Tibial nerve (tissue), 4 donors: ENCODE results near the gene ORC1. TPM values are rescaled to one million over a fixed set of nuclear protein-coding genes. Genes with fewer than 3 reads are reported as not detected.

Experiments
- DNase-seq, 2 donors: peaks; one replicate each; pipeline ENCODE4 v3.0.0-alpha.2; 2019; ENCODE audit warnings: low spot score in 2 of 2
- H3K27ac ChIP-seq, 4 donors: fragments of 200-600 bp; sonication (generic) in 3 of 4; one replicate each; pipeline ENCODE4 v1.5.1; 2017 to 2019; ENCODE audit warnings: mild to moderate bottlenecking in 1 of 4
- H3K27me3 ChIP-seq, 2 donors: fragments of 200-600 bp; sonication (generic) in 1 of 2; one replicate each; pipeline versions ENCODE4 v1.5.1 to v1.6.0; 2017 to 2019
- H3K36me3 ChIP-seq, 3 donors: fragments of 200-600 bp; sonication (generic); one replicate each; pipeline ENCODE4 v1.5.1; 2018 to 2019
- H3K4me1 ChIP-seq, 4 donors: fragments of 200-600 bp; sonication (generic) in 3 of 4; one replicate each; pipeline ENCODE4 v1.5.1; 2017 to 2019
- H3K4me3 ChIP-seq, 4 donors: fragments of 200-600 bp; sonication (generic) in 3 of 4; one replicate each; pipeline ENCODE4 v1.5.1; 2017 to 2019; ENCODE audit warnings: mild to moderate bottlenecking in 1 of 4, moderate library complexity in 1 of 4
- H3K9me3 ChIP-seq, 4 donors: fragments of 200-600 bp; sonication (generic) in 3 of 4; one replicate each; pipeline ENCODE4 v1.5.1; 2017 to 2019
- EP300 ChIP-seq, 2 donors: sonication (generic); formaldehyde crosslinking; IDR thresholded peaks; one replicate each; pipeline ENCODE4 v1.6.1; 2017; ENCODE audit warnings: antibody characterized with exemption in 2 of 2, mild to moderate bottlenecking in 1 of 2
- POLR2A ChIP-seq, 2 donors: fragments of 450-650 bp; IDR thresholded peaks; one replicate each; pipeline ENCODE4 v1.6.1; 2017; ENCODE audit warnings: antibody characterized with exemption in 2 of 2, mild to moderate bottlenecking in 2 of 2, moderate library complexity in 2 of 2
- WGBS, 2 donors: methylation state at CpG; one replicate each; pipeline ENCODE4 v1.1.5; 2018; 5-methylcytosine and 5-hydroxymethylcytosine counted together
- total RNA-seq, 4 donors: library from RNA; depleted of rRNA; stranded (reverse); fragments of >200 nt; gene quantifications; one replicate each; pipeline ENCODE4 v1.1.0, GENCODE V29; 2016
- TF ChIP-seq, protein P1 (sequence below), 5 experiments: fragments of 200-600 bp in 3 of 5; fragments of 450-650 bp in 2 of 5; sonication (generic) in 3 of 5; IDR thresholded peaks; one replicate each; pipeline ENCODE4 v1.5.1; 2016 to 2019; ENCODE audit warnings: antibody characterized with exemption in 5 of 5, mild to moderate bottlenecking in 3 of 5, moderate library complexity in 2 of 5

The ORC1 gene
- total RNA-seq, 4 donors from 2014 or later = 0.22 to 0.84 (median 0.35) TPM

DNA sequence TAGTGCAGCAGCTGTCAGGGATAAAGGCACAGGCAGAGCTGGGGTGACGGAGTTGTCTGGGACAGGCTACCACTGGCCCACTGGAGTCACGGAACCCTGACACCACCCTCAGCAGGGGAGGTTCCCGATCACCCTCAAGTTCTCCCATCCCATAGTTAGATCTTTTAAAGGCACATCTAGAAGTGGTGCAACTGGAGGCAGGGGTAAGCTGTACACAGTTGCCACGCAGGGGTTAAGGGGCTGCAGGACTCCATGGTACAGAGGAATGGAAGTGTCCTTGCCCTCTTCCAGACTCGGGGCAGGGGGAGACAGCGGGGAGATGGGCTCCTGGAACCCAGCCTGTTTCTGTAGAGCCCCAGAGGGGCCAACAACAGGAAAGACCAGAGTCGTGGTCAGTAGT is 51.5 kb downstream of the ORC1 start:
- Histone ChIP-seq H3K36me3 (peaks cover 6 to 60% (median 27%) of the 10 kb centered on the region in 3 donors), H3K4me3 (no peak overlapping the region), H3K4me1 (peaks cover 0 to 11% (median 2%) of the 10 kb centered on the region in 4 donors), H3K27ac (peak overlapping the region; percentile 64 to 90 (median 84)), H3K27me3 (no peaks in the 10 kb centered on the region), H3K9me3 (no peaks in the 10 kb centered on the region)
- no peak for TF ChIP-seq EP300 (IDR thresholded peaks at IDR 0.05)
- TF ChIP-seq, protein P1, sequence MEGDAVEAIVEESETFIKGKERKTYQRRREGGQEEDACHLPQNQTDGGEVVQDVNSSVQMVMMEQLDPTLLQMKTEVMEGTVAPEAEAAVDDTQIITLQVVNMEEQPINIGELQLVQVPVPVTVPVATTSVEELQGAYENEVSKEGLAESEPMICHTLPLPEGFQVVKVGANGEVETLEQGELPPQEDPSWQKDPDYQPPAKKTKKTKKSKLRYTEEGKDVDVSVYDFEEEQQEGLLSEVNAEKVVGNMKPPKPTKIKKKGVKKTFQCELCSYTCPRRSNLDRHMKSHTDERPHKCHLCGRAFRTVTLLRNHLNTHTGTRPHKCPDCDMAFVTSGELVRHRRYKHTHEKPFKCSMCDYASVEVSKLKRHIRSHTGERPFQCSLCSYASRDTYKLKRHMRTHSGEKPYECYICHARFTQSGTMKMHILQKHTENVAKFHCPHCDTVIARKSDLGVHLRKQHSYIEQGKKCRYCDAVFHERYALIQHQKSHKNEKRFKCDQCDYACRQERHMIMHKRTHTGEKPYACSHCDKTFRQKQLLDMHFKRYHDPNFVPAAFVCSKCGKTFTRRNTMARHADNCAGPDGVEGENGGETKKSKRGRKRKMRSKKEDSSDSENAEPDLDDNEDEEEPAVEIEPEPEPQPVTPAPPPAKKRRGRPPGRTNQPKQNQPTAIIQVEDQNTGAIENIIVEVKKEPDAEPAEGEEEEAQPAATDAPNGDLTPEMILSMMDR (IDR thresholded peaks at IDR 0.05) = no peak
- 57 to 75% methylated on average over 7 of the region's 7 CpGs for WGBS, 2 donors
- no peak for DNase-seq

DNA sequence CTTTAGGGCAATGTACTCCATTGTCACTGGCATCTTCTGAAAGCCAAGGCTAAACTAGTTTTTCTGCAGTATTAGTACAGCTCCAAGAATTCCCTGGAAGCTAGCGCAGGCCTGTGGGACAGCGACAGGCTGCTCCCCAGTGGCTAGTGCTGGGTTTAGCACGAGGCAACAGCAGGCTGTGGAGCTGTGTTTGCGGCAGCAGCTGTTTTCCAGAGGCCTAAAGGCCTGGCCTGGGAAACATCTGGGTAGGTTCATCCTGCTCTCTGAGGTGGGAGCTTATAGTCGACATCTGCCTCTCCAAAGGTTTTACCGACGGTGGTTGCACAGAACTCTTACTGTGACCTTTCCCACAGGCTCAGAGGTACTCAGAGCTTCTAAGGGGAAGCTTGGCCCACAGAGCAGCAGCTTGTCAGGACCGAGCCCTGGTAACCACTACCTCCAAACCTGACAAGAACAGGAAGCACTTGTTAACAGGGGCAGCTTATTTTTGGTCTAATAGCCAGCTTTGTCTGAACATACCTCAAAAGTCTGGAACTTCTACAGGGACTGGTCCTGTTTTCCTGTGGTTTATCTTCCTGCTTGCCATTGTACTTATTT is 55.4 kb downstream of the ORC1 start:
- H3K4me3 ChIP-seq = no peak overlapping the region
- H3K9me3 ChIP-seq = no peaks in the 10 kb centered on the region
- peak overlapping the region in 3 of 4 donors; percentile 24 to 68 (median 61) for H3K27ac ChIP-seq
- TF ChIP-seq POLR2A (IDR thresholded peaks at IDR 0.05) (no peak), EP300 (IDR thresholded peaks at IDR 0.05) (no peak)
- TF ChIP-seq, protein P1 (IDR thresholded peaks at IDR 0.05) = peak in 3 of 5 experiments; percentile 13 to 25 (median 13)
- peaks cover 0 to 55% (median 0%) of the 10 kb centered on the region in 3 donors for H3K36me3 ChIP-seq
- no peaks in the 10 kb centered on the region for H3K27me3 ChIP-seq
- WGBS, 2 donors = 22 to 27% methylated on average over 8 of the region's 8 CpGs
- peaks cover 0 to 11% (median 2%) of the 10 kb centered on the region in 4 donors for H3K4me1 ChIP-seq
- DNase-seq = no peak

DNA sequence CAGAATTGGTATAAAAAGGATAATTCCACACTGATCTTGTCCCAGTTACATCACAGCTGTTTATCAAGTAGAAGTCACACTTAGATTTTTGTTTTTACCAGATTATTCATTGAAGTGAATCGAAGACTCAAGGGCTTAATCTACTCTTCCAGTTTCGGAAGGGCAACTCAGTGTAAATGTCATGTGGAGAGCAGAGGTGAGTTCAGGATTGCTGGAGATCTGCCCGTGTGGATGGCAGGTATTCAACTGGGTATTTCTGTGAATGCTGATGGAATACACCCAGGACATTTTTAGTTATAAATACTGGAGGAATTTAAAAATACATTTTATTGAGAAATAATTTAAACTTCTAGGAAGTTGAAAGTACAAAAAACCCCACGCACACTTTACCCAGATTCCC is 57.6 kb downstream of the ORC1 start:
- no peak for DNase-seq
- 82 to 87% methylated on average over 4 of the region's 4 CpGs for WGBS, 2 donors
- peaks cover 0 to 51% (median 0%) of the 10 kb centered on the region in 3 donors for H3K36me3 ChIP-seq
- H3K27ac ChIP-seq = no peak overlapping the region
- no peak overlapping the region for H3K4me3 ChIP-seq
- TF ChIP-seq EP300 (IDR thresholded peaks at IDR 0.05) (no peak), POLR2A (IDR thresholded peaks at IDR 0.05) (no peak)
- TF ChIP-seq, protein P1 (IDR thresholded peaks at IDR 0.05) = no peak
- peaks cover 0 to 5% (median 0%) of the 10 kb centered on the region in 4 donors for H3K4me1 ChIP-seq
- no peaks in the 10 kb centered on the region for H3K9me3 ChIP-seq
- H3K27me3 ChIP-seq = no peaks in the 10 kb centered on the region

DNA sequence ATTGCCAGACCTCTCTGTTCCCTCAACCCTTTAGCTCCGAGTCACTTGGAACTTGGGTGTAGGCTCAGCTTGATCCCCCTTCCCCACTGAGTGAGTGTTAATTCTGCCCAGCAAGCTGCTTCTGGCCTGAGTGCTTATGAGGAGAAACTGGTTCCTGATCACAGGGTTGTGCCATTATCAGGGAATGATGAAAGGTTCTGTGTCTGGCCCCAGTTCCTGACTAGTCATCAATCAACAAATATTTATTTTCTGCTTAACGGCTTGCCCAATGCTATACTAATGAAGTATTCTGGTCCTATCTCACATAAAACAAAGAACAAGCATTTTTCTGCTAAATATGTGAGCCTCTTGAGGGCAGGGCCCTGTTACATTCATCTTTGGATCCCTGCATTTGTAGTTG is 59.0 kb downstream of the ORC1 start:
- H3K9me3 ChIP-seq = no peaks in the 10 kb centered on the region
- peaks cover 0 to 57% (median 0%) of the 10 kb centered on the region in 3 donors for H3K36me3 ChIP-seq
- 82 to 90% methylated on average over 2 of the region's 2 CpGs for WGBS, 2 donors

DNA sequence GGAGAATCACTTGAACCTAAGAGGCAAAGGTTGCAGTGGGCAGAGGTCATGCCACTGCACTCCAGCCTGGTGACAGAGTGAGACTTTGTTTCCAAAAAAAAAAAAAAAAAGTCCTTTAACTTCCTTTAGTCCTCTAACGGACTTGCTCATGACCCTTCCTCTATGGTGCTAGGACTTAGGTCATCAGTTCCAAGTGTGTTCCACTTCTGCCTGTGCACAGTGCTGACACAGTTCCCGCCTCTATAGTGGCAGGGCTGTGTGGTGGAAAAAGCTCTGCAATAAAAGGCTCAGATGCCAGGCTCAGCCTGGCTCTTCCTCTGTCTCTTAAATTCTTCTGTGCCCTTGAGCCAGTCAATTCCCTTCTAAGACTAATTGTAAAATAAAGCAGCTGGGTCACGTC is 60.2 kb downstream of the ORC1 start:
- H3K36me3 ChIP-seq = peaks cover 0 to 70% (median 0%) of the 10 kb centered on the region in 3 donors
- TF ChIP-seq EP300 (IDR thresholded peaks at IDR 0.05) (no peak), POLR2A (IDR thresholded peaks at IDR 0.05) (no peak)
- TF ChIP-seq, protein P1 (IDR thresholded peaks at IDR 0.05) = no peak
- 75% methylated on average over 3 of the region's 3 CpGs for WGBS, 2 donors

More for the DNA sequence above, 59.0 kb downstream of the ORC1 start:
- H3K27ac ChIP-seq = no peak overlapping the region
- no peak for DNase-seq
- no peaks in the 10 kb centered on the region for H3K4me1 ChIP-seq
- TF ChIP-seq POLR2A (IDR thresholded peaks at IDR 0.05) = no peak
- TF ChIP-seq, protein P1 (IDR thresholded peaks at IDR 0.05) = no peak
- TF ChIP-seq EP300 (IDR thresholded peaks at IDR 0.05) = no peak
- no peaks in the 10 kb centered on the region for H3K27me3 ChIP-seq
- H3K4me3 ChIP-seq = no peak overlapping the region

More for the DNA sequence above, 60.2 kb downstream of the ORC1 start:
- Histone ChIP-seq H3K27me3 (no peaks in the 10 kb centered on the region), H3K4me1 (no peaks in the 10 kb centered on the region), H3K9me3 (no peaks in the 10 kb centered on the region), H3K4me3 (no peak overlapping the region), H3K27ac (no peak overlapping the region)
- DNase-seq = no peak
